ENCODE results near the gene STOML1.
"Not testable (repeated sequence)": the region's sequence is repeated elsewhere in the genome, so short reads cannot be mapped to it uniquely, and the experiment has no call there.

STOML1 gene

GRCh38 chr15:73986055-73986775 is 5.9 kb downstream of the STOML1 start:
- peak; percentile 49 for DNase-seq

GRCh38 chr15:73985101-73985873 is 6.8 kb downstream of the STOML1 start:
- no peak for DNase-seq

GRCh38 chr15:73984208-73984979 is 7.7 kb downstream of the STOML1 start:
- DNase-seq: no peak

- DNase-seq: no peak
Observed at GRCh38 chr15:73983773-73984172, 8.3 kb downstream of the STOML1 start.

GRCh38 chr15:73983211-73983727 is 8.8 kb downstream of the STOML1 start:
- peak; percentile 90 for DNase-seq

- DNase-seq: peak; percentile 80
Observed at GRCh38 chr15:73982222-73982962, 9.7 kb downstream of the STOML1 start.

- DNase-seq: peak; percentile 43
Observed at GRCh38 chr15:73981761-73982221, 10.3 kb downstream of the STOML1 start.

GRCh38 chr15:73979636-73980035 is 12.5 kb downstream of the STOML1 start:
- DNase-seq: no peak

- no peak for DNase-seq
Observed at GRCh38 chr15:73978896-73979295, 13.2 kb downstream of the STOML1 start.

GRCh38 chr15:73975440-73976125 is 16.5 kb downstream of the STOML1 start:
- DNase-seq: not testable (repeated sequence)

- not testable (repeated sequence) for DNase-seq
Observed at GRCh38 chr15:73973683-73974200, 18.4 kb downstream of the STOML1 start.

- DNase-seq: peak; percentile 67
Observed at GRCh38 chr15:73972984-73973682, 19.0 kb downstream of the STOML1 start.

- no peak for DNase-seq
Observed at GRCh38 chr15:73969151-73969759, 22.8 kb downstream of the STOML1 start.

- no peak for DNase-seq
Observed at GRCh38 chr15:73968461-73968860, 23.6 kb downstream of the STOML1 start.

GRCh38 chr15:73965758-73966113 is 26.4 kb downstream of the STOML1 start:
- DNase-seq: no peak

- DNase-seq: no peak
Observed at GRCh38 chr15:73965094-73965757, 26.9 kb downstream of the STOML1 start.

GRCh38 chr15:73964736-73965093 is 27.4 kb downstream of the STOML1 start:
- peak; percentile 71 for DNase-seq

GRCh38 chr15:73962433-73962832 is 29.7 kb downstream of the STOML1 start:
- DNase-seq: no peak

GRCh38 chr15:73960472-73961070 is 31.5 kb downstream of the STOML1 start:
- not testable (repeated sequence) for DNase-seq

- no peak for DNase-seq
Observed at GRCh38 chr15:73959801-73960200, 32.3 kb downstream of the STOML1 start.

All from kidney glomerular epithelial cell (primary cell).